ENCODE results near the gene COL7A1. TPM values are rescaled to one million over a fixed set of nuclear protein-coding genes. Genes with fewer than 3 reads are reported as not detected.

The COL7A1 gene
- total and polyA plus RNA-seq, 2 experiments from 2014 or later = 4.0 to 7.9 TPM

- Histone ChIP-seq H3K36me3 (ENCODE audit: insufficient read depth) (no peaks in the 10 kb centered on the region), H3K4me3 (no peak overlapping the region), H3K79me2 (replicated peaks; ENCODE audit: insufficient read depth) (peaks cover 26% of the 10 kb centered on the region), H3K4me1 (ENCODE audit: insufficient read depth) (peaks cover 11% of the 10 kb centered on the region), H3F3A (replicated peaks; ENCODE audit: low read depth) (peaks cover 8% of the 10 kb centered on the region), H3K27ac (ENCODE audit: low read depth) (no peak overlapping the region; the same call in 1 of the 2 replicates), H2AFZ (no peak overlapping the region), H4K20me1 (replicated peaks; ENCODE audit: insufficient read depth) (no peaks in the 10 kb centered on the region), H3K4me2 (no peak overlapping the region), H3K9me2 (ENCODE audit: insufficient read depth) (no peaks in the 10 kb centered on the region), H3K27me3 (ENCODE audit: insufficient read depth) (no peaks in the 10 kb centered on the region)
- peaks cover 26% of the 10 kb centered on the region for H3K4me1 Mint-ChIP-seq
- DNase-seq (ENCODE audit: low spot score) (no peak), ATAC-seq (no peak)
- H3K4me3 Mint-ChIP-seq = no peak overlapping the region
- H3K36me3 Mint-ChIP-seq (ENCODE audit: low read depth) = peaks cover 3% of the 10 kb centered on the region; the same call in 2 of the 3 replicates
- H3K9me3 Mint-ChIP-seq = no peaks in the 10 kb centered on the region
- peaks cover 15% of the 10 kb centered on the region for H3K27me3 Mint-ChIP-seq (ENCODE audit: insufficient read depth, low read depth, poor library complexity)
- no peak overlapping the region for H3K27ac Mint-ChIP-seq
- no peak for TF ChIP-seq CREB1 (CRISPR knock-in tag; IDR thresholded peaks at IDR 0.05; ENCODE audit: low read depth)
- TF ChIP-seq EZH2 (IDR thresholded peaks at IDR 0.05; ENCODE audit: low read depth, unreplicated experiment) = no peak
- TF ChIP-seq POLR2AphosphoS5 (IDR thresholded peaks at IDR 0.05; ENCODE audit: low read depth) = no peak
- TF ChIP-seq STAT1 (IDR thresholded peaks at IDR 0.05; ENCODE audit: unreplicated experiment) = no peak
- no peak for TF ChIP-seq ZNF114 (CRISPR knock-in tag; IDR thresholded peaks at IDR 0.05)
- no peak for TF ChIP-seq JUNB (IDR thresholded peaks at IDR 0.05; ENCODE audit: unreplicated experiment)
- no peak for TF ChIP-seq NANOG (IDR thresholded peaks at IDR 0.05; ENCODE audit: borderline replicate concordance)
- no peak for TF ChIP-seq ZNF331 (CRISPR knock-in tag; IDR thresholded peaks at IDR 0.05; ENCODE audit: low read depth)
These were observed 41.8 kb downstream of the COL7A1 start for GRCh38 chr3:48553361-48553760.

DNA sequence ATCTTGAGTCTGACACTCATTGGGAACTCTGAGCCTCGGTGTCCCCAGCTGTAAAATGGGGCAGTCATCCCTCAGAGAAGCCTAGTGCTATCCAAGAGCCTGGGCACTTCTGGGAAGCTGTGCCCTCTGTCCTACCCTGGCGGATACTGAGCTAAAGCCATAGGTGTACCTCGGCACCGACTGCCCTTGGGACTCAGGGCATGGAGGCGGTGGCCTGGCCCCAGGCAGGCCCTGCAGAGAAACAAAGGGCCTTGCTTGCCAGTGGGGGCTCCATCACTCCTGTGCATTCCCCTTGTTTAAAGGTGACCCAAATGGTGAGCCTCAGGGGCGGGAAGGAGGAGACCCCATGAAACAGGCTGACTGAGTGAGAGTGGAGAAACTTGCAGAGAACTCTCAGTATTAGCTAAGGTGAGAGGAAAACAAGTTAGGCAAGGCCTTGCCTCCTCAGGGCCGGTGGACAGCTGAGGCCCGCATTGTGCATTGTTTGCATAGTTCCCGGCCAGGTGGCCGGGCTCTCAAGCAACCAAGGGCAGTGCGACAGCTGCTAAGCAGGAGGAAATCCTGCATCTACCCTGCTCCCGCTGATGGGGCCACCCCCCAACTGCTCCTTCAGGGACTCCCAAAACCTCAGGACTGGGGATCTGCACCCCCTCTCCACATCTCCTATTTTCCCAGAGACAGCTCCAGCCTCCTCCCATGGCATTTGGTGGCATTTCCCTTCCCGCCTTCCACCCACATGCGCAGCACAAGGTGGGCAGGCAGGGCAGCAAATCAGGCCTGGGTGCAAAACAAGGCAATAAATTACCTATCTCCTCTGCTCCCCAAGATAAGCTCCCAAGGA lies 42.8 kb downstream of the COL7A1 start:
- Histone ChIP-seq H3K36me3 (ENCODE audit: insufficient read depth) (peaks cover 10% of the 10 kb centered on the region; the same call in 1 of the 2 replicates), H2AFZ (no peak overlapping the region), H3K4me1 (ENCODE audit: insufficient read depth) (peaks cover 11% of the 10 kb centered on the region), H3F3A (replicated peaks; ENCODE audit: low read depth) (peaks cover 12% of the 10 kb centered on the region), H3K9me2 (ENCODE audit: insufficient read depth) (no peaks in the 10 kb centered on the region), H3K27me3 (ENCODE audit: insufficient read depth) (no peaks in the 10 kb centered on the region), H3K79me2 (replicated peaks; ENCODE audit: insufficient read depth) (peaks cover 26% of the 10 kb centered on the region), H3K4me3 (no peak overlapping the region), H3K4me2 (no peak overlapping the region), H4K20me1 (replicated peaks; ENCODE audit: insufficient read depth) (no peaks in the 10 kb centered on the region), H3K27ac (ENCODE audit: low read depth) (no peak overlapping the region)
- DNase-seq (ENCODE audit: low spot score) = no peak
- Mint-ChIP-seq H3K9me3 (no peaks in the 10 kb centered on the region), H3K4me1 (peaks cover 24% of the 10 kb centered on the region), H3K27me3 (ENCODE audit: insufficient read depth, low read depth, poor library complexity) (peaks cover 12% of the 10 kb centered on the region), H3K36me3 (ENCODE audit: low read depth) (peaks cover 10% of the 10 kb centered on the region; the same call in 2 of the 3 replicates), H3K4me3 (no peak overlapping the region; the same call in 2 of the 3 replicates), H3K27ac (no peak overlapping the region)
- no peak for ATAC-seq
- TF ChIP-seq EZH2phosphoT487 (IDR thresholded peaks at IDR 0.05; ENCODE audit: unreplicated experiment) (no peak), STAT1 (IDR thresholded peaks at IDR 0.05; ENCODE audit: unreplicated experiment) (no peak), NANOG (IDR thresholded peaks at IDR 0.05; ENCODE audit: borderline replicate concordance) (no peak), ZNF462 (CRISPR knock-in tag; IDR thresholded peaks at IDR 0.05) (no peak), CREB1 (CRISPR knock-in tag; IDR thresholded peaks at IDR 0.05; ENCODE audit: low read depth) (no peak)
- TF ChIP-seq, protein P1, sequence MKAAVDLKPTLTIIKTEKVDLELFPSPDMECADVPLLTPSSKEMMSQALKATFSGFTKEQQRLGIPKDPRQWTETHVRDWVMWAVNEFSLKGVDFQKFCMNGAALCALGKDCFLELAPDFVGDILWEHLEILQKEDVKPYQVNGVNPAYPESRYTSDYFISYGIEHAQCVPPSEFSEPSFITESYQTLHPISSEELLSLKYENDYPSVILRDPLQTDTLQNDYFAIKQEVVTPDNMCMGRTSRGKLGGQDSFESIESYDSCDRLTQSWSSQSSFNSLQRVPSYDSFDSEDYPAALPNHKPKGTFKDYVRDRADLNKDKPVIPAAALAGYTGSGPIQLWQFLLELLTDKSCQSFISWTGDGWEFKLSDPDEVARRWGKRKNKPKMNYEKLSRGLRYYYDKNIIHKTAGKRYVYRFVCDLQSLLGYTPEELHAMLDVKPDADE (IDR thresholded peaks at IDR 0.05) = no peak
- TF ChIP-seq, protein P2, sequence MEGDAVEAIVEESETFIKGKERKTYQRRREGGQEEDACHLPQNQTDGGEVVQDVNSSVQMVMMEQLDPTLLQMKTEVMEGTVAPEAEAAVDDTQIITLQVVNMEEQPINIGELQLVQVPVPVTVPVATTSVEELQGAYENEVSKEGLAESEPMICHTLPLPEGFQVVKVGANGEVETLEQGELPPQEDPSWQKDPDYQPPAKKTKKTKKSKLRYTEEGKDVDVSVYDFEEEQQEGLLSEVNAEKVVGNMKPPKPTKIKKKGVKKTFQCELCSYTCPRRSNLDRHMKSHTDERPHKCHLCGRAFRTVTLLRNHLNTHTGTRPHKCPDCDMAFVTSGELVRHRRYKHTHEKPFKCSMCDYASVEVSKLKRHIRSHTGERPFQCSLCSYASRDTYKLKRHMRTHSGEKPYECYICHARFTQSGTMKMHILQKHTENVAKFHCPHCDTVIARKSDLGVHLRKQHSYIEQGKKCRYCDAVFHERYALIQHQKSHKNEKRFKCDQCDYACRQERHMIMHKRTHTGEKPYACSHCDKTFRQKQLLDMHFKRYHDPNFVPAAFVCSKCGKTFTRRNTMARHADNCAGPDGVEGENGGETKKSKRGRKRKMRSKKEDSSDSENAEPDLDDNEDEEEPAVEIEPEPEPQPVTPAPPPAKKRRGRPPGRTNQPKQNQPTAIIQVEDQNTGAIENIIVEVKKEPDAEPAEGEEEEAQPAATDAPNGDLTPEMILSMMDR (conservative IDR thresholded peaks at IDR 0.05; ENCODE audit: low read depth in 2 of 2) = no peak
